ENCODE measurements around the gene ITGB1BP2. TPM values are rescaled to one million over a fixed set of nuclear protein-coding genes. Genes with fewer than 3 reads are reported as not detected.

ITGB1BP2 gene
- polyA plus RNA-seq, 1 of the 3 experiments (the other 2 are of a cell fraction), result 1.7 TPM

DNA sequence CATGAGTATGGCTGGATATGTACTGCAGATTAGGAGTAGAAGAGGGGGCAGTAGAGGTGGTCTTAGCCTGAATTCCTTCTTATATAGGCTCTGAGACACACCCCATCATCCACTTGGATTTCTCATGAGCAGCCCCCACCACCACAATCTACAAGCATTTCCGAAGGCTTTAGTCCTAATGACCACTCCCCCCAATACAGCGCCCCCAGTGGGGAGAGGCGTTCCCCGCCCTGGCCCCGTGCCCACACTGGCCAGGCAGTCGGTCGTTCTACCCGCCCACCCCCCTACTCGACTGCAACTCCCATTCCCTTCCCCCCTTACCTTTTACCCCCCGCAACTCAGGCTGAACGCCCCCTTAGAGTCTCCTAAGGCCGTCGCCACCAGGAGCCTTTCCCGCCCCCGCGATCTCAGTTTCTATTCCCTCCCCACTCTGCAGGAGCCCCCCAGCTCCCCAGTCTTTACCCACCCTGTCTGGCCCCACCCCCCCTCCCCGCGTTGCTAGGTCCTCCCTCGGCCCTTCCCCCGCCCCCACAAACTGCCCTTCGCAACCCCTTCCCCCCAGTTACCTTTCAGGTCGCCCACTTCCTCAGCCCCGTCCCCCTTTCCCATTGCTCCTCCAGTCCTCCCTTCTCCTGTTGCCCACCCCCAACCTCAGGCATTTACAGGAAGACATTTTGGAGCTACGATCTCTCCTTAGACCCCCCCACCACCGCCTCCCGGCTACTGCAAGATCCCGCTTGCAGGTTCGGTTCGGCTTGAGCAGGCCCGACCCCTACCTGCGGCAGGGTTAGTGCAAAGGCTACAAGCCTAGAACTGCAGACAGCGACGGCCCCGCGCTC is 48.1 kb upstream of the ITGB1BP2 start:
- Histone ChIP-seq H3K4me2 (peak overlapping the region; percentile 96), H3K9me2 (no peaks in the 10 kb centered on the region), H3K4me1 (ENCODE audit: control insufficient read depth in 1 of 2, insufficient read depth in 2 of 2, low read depth in 1 of 2, low read length in 1 of 2) (peaks cover 9 to 12% of the 10 kb centered on the region in 2 experiments; a peak in 2 of 4 replicates), H3K27me3 (ENCODE audit: insufficient read depth) (no peaks in the 10 kb centered on the region), H4K20me1 (ENCODE audit: insufficient read depth) (no peaks in the 10 kb centered on the region), H3K4me3 (ENCODE audit: low read depth in 2 of 2, low read length in 1 of 2) (peak overlapping the region; percentile 86 to 87), H3K79me2 (ENCODE audit: insufficient read depth) (peaks cover 16% of the 10 kb centered on the region), H3K27ac (ENCODE audit: low read depth in 2 of 2, low read length in 1 of 2) (peak overlapping the region in 1 of 2 experiments; percentile 79; a peak in 2 of 4 replicates), H3K9ac (peak overlapping the region; percentile 90), H3K9me3 (no peaks in the 10 kb centered on the region), H3F3A (replicated peaks; ENCODE audit: insufficient read depth) (peaks cover 6% of the 10 kb centered on the region), H3K36me3 (replicated peaks in 1 of 2; ENCODE audit: control insufficient read depth in 1 of 2, insufficient read depth in 2 of 2, low read length in 1 of 2) (peaks cover 0 to 22% of the 10 kb centered on the region in 2 experiments), H2AFZ (ENCODE audit: low read depth) (peak overlapping the region; percentile 94)
- DNase-seq, result peak; percentile 84
- CTCF ChIA-PET, result interaction anchor here (0.6 to 1.7 kb wide), 5 partner anchors 14 to 44 kb away, joined by 3 to 5 read pairs (median 3); no protein-coding TSS in a partner anchor
- POLR2A ChIA-PET, result interaction anchor here (1.0 kb wide), 1 partner anchor 112 kb away, joined by 3 read pairs; the partner anchor contains the start of gene TAF1
- no peak for TF ChIP-seq POLR2AphosphoS5 (IDR thresholded peaks at IDR 0.05; ENCODE audit: low read depth, low read length)
- TF ChIP-seq NFIC (IDR thresholded peaks at IDR 0.05; ENCODE audit: borderline replicate concordance), result peak; percentile 77
- TF ChIP-seq, protein P1, sequence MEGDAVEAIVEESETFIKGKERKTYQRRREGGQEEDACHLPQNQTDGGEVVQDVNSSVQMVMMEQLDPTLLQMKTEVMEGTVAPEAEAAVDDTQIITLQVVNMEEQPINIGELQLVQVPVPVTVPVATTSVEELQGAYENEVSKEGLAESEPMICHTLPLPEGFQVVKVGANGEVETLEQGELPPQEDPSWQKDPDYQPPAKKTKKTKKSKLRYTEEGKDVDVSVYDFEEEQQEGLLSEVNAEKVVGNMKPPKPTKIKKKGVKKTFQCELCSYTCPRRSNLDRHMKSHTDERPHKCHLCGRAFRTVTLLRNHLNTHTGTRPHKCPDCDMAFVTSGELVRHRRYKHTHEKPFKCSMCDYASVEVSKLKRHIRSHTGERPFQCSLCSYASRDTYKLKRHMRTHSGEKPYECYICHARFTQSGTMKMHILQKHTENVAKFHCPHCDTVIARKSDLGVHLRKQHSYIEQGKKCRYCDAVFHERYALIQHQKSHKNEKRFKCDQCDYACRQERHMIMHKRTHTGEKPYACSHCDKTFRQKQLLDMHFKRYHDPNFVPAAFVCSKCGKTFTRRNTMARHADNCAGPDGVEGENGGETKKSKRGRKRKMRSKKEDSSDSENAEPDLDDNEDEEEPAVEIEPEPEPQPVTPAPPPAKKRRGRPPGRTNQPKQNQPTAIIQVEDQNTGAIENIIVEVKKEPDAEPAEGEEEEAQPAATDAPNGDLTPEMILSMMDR (IDR thresholded peaks at IDR 0.05), result peak; percentile 69
- TF ChIP-seq TAF1 (IDR thresholded peaks at IDR 0.05; ENCODE audit: borderline replicate concordance, low read depth, low read length), result no peak
- 3% methylated on average over 34 of the region's 35 CpGs for WGBS (ENCODE audit: low lambda C conversion rate)

- Histone ChIP-seq H3F3A (replicated peaks; ENCODE audit: insufficient read depth) (peaks cover 6% of the 10 kb centered on the region), H3K9me2 (no peaks in the 10 kb centered on the region), H3K27me3 (ENCODE audit: insufficient read depth) (no peaks in the 10 kb centered on the region), H2AFZ (ENCODE audit: low read depth) (peak within 1 kb of the TSS; percentile 94), H3K4me1 (ENCODE audit: control insufficient read depth in 1 of 2, insufficient read depth in 2 of 2, low read depth in 1 of 2, low read length in 1 of 2) (peaks cover 9 to 12% of the 10 kb centered on the region in 2 experiments; a peak in 2 of 4 replicates), H3K4me2 (peak within 1 kb of the TSS; percentile 96), H3K9me3 (no peaks in the 10 kb centered on the region), H3K79me2 (ENCODE audit: insufficient read depth) (peaks cover 16% of the 10 kb centered on the region), H3K4me3 (ENCODE audit: low read depth in 2 of 2, low read length in 1 of 2) (peak within 1 kb of the TSS; percentile 86 to 87), H3K36me3 (replicated peaks in 1 of 2; ENCODE audit: control insufficient read depth in 1 of 2, insufficient read depth in 2 of 2, low read length in 1 of 2) (peaks cover 0 to 14% of the 10 kb centered on the region in 2 experiments), H4K20me1 (ENCODE audit: insufficient read depth) (no peaks in the 10 kb centered on the region), H3K27ac (ENCODE audit: low read depth in 2 of 2, low read length in 1 of 2) (peak within 1 kb of the TSS; percentile 53 to 81), H3K9ac (peak within 1 kb of the TSS; percentile 90)
- ChIA-PET CTCF (interaction anchor here (0.6 to 1.7 kb wide), 5 partner anchors 15 to 43 kb away, joined by 3 to 5 read pairs (median 3); no protein-coding TSS in a partner anchor), POLR2A (interaction anchor here (0.9 to 1.6 kb wide), 4 partner anchors 29 to 112 kb away, joined by 3 to 12 read pairs (median 4); partner anchors contain the start of genes NONO and TAF1)
- DNase-seq, result peak; percentile 96
- whole genome bisulfite sequencing (ENCODE audit: low lambda C conversion rate), result 1% methylated on average over 30 of the region's 54 CpGs
- no peak for TF ChIP-seq MXI1 (IDR thresholded peaks at IDR 0.05; ENCODE audit: low read depth, low read length)
- 0 out of 2 replicates have a peak, but pooled peaks have one; percentile 5 for TF ChIP-seq JUND (IDR thresholded peaks at IDR 0.05)
- no peak for TF ChIP-seq RAD21 (IDR thresholded peaks at IDR 0.05; ENCODE audit: low read length)
- no peak for TF ChIP-seq RCOR1 (IDR thresholded peaks at IDR 0.05; ENCODE audit: low read length)
- TF ChIP-seq, protein P1 (IDR thresholded peaks at IDR 0.05), result no peak
- TF ChIP-seq MEF2A (IDR thresholded peaks at IDR 0.05; ENCODE audit: borderline replicate concordance, low read depth), result no peak
- TF ChIP-seq MAX (IDR thresholded peaks at IDR 0.05; ENCODE audit: low read depth), result peak; percentile 81
- TF ChIP-seq ELF1 (IDR thresholded peaks at IDR 0.05), result no peak
- TF ChIP-seq, protein P2, sequence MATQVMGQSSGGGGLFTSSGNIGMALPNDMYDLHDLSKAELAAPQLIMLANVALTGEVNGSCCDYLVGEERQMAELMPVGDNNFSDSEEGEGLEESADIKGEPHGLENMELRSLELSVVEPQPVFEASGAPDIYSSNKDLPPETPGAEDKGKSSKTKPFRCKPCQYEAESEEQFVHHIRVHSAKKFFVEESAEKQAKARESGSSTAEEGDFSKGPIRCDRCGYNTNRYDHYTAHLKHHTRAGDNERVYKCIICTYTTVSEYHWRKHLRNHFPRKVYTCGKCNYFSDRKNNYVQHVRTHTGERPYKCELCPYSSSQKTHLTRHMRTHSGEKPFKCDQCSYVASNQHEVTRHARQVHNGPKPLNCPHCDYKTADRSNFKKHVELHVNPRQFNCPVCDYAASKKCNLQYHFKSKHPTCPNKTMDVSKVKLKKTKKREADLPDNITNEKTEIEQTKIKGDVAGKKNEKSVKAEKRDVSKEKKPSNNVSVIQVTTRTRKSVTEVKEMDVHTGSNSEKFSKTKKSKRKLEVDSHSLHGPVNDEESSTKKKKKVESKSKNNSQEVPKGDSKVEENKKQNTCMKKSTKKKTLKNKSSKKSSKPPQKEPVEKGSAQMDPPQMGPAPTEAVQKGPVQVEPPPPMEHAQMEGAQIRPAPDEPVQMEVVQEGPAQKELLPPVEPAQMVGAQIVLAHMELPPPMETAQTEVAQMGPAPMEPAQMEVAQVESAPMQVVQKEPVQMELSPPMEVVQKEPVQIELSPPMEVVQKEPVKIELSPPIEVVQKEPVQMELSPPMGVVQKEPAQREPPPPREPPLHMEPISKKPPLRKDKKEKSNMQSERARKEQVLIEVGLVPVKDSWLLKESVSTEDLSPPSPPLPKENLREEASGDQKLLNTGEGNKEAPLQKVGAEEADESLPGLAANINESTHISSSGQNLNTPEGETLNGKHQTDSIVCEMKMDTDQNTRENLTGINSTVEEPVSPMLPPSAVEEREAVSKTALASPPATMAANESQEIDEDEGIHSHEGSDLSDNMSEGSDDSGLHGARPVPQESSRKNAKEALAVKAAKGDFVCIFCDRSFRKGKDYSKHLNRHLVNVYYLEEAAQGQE (IDR thresholded peaks at IDR 0.05; ENCODE audit: low read depth, low read length), result no peak
- TF ChIP-seq FOSL2 (IDR thresholded peaks at IDR 0.05; ENCODE audit: borderline replicate concordance, low read depth), result no peak
- TF ChIP-seq SIN3A (IDR thresholded peaks at IDR 0.05; ENCODE audit: borderline replicate concordance, low read depth, low read length), result peak; percentile 66; the same call in 1 of the 2 replicates
Measured at GRCh38 chrX:71254092-71254963, 47.2 kb upstream of the ITGB1BP2 start, which contains the start of gene ZMYM3. TSS of gene ZMYM3 (minus strand) at chrX:71254140. CDS start at chrX:71253255, 885 bp downstream.
